SK-N-SH (cell line): ENCODE data around the gene TPCN2.

Source experiments
- GABPA ChIP-seq: IDR thresholded peaks from 2 replicates; pipeline ENCODE4 v1.4.0; 2012; ENCODE audit warnings: low read depth, mild to moderate bottlenecking
- JUND ChIP-seq: IDR thresholded peaks from 2 replicates; pipeline ENCODE4 v1.4.0; 2012
- SMC3 ChIP-seq: IDR thresholded peaks from 2 replicates; pipeline ENCODE4 v1.6.1; 2012; ENCODE audit warnings: low read depth, low read length, improper control_type of control experiment
- TEAD4 ChIP-seq: IDR thresholded peaks from 2 replicates; pipeline ENCODE4 v1.4.0; 2012; ENCODE audit warnings: mild to moderate bottlenecking, borderline replicate concordance; ENCODE audit not compliant: insufficient read depth
- YY1 ChIP-seq: IDR thresholded peaks from 2 replicates; pipeline ENCODE4 v1.4.0; 2012; ENCODE audit warnings: low read depth, mild to moderate bottlenecking
- TF ChIP-seq, protein P1 (sequence below): IDR thresholded peaks from 2 replicates; pipeline ENCODE4 v1.4.0; 2012; ENCODE audit warnings: low read depth
- TF ChIP-seq, protein P2 (sequence below): fragments of 200-600 bp; sonication (generic); IDR thresholded peaks from 2 replicates; pipeline ENCODE4 v1.6.1; 2017; ENCODE audit warnings: antibody characterized with exemption, mild to moderate bottlenecking, moderate library complexity
- TF ChIP-seq, protein P3 (sequence below): fragments of 150-350 bp; IDR thresholded peaks from 2 replicates; pipeline ENCODE4 v1.6.1; 2016; ENCODE audit warnings: mild to moderate bottlenecking, low read depth, low read length

DNA sequence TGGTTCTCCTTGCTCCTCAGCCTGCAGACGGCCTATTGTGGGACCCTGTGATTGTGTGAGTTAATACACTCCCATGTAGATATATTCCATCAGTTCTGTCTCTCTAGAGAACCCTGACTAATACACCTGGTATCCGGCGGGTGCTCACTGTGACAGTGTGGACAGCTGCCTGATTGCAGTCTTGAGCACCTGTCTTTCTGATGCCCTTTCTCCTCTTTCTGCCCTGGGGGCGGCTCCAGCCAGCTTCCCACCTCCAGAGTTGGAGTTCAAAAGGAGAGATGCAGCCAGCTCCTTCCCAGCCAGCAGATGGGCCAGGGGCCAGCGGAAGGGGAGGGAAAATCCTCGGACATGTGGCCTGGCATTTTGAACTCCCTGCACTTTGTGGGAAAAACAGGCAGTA is 122.0 kb downstream of the TPCN2 start:
- TF ChIP-seq, protein P1, sequence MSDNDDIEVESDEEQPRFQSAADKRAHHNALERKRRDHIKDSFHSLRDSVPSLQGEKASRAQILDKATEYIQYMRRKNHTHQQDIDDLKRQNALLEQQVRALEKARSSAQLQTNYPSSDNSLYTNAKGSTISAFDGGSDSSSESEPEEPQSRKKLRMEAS = no peak
- TF ChIP-seq, protein P2, sequence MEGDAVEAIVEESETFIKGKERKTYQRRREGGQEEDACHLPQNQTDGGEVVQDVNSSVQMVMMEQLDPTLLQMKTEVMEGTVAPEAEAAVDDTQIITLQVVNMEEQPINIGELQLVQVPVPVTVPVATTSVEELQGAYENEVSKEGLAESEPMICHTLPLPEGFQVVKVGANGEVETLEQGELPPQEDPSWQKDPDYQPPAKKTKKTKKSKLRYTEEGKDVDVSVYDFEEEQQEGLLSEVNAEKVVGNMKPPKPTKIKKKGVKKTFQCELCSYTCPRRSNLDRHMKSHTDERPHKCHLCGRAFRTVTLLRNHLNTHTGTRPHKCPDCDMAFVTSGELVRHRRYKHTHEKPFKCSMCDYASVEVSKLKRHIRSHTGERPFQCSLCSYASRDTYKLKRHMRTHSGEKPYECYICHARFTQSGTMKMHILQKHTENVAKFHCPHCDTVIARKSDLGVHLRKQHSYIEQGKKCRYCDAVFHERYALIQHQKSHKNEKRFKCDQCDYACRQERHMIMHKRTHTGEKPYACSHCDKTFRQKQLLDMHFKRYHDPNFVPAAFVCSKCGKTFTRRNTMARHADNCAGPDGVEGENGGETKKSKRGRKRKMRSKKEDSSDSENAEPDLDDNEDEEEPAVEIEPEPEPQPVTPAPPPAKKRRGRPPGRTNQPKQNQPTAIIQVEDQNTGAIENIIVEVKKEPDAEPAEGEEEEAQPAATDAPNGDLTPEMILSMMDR = no peak
- TF ChIP-seq TEAD4 (no peak), YY1 (no peak), JUND (no peak), SMC3 (no peak), GABPA (no peak)
- TF ChIP-seq, protein P3, sequence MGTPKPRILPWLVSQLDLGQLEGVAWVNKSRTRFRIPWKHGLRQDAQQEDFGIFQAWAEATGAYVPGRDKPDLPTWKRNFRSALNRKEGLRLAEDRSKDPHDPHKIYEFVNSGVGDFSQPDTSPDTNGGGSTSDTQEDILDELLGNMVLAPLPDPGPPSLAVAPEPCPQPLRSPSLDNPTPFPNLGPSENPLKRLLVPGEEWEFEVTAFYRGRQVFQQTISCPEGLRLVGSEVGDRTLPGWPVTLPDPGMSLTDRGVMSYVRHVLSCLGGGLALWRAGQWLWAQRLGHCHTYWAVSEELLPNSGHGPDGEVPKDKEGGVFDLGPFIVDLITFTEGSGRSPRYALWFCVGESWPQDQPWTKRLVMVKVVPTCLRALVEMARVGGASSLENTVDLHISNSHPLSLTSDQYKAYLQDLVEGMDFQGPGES = no peak
